Left hindlimb (tissue), 1 donor: ENCODE results near the gene BTBD9.

Experiments
- DNase-seq: peaks from one replicate; pipeline ENCODE4 v3.0.0-alpha.2; 2018

Gene BTBD9

GRCh38 chr6:38593409-38593808, 46.3 kb downstream of the BTBD9 start:
- DNase-seq = no peak

- DNase-seq = no peak
These were observed 48.3 kb downstream of the BTBD9 start for GRCh38 chr6:38591439-38591838.

GRCh38 chr6:38589367-38589720, 50.4 kb downstream of the BTBD9 start:
- no peak for DNase-seq

- DNase-seq = no peak
These were observed 50.9 kb downstream of the BTBD9 start for GRCh38 chr6:38588631-38589366.

- peak; percentile 26 for DNase-seq
These were observed 51.9 kb downstream of the BTBD9 start for GRCh38 chr6:38587766-38588362.

GRCh38 chr6:38586992-38587391, 52.7 kb downstream of the BTBD9 start:
- no peak for DNase-seq

- DNase-seq = no peak
These were observed 55.0 kb downstream of the BTBD9 start for GRCh38 chr6:38584731-38585130.

GRCh38 chr6:38583523-38583922, 56.2 kb downstream of the BTBD9 start:
- no peak for DNase-seq

- DNase-seq = no peak
These were observed 59.7 kb downstream of the BTBD9 start for GRCh38 chr6:38580030-38580429.

GRCh38 chr6:38579010-38579628, 60.6 kb downstream of the BTBD9 start:
- DNase-seq = no peak

- DNase-seq = no peak
These were observed 61.7 kb downstream of the BTBD9 start for GRCh38 chr6:38578075-38578474.

- no peak for DNase-seq
These were observed 62.2 kb downstream of the BTBD9 start for GRCh38 chr6:38577492-38577891.

- DNase-seq = no peak
These were observed 65.8 kb downstream of the BTBD9 start for GRCh38 chr6:38573801-38574395.

- no peak for DNase-seq
These were observed 67.4 kb downstream of the BTBD9 start for GRCh38 chr6:38572186-38572813.

GRCh38 chr6:38571721-38572120, 68.0 kb downstream of the BTBD9 start:
- DNase-seq = no peak

- no peak for DNase-seq
These were observed 69.0 kb downstream of the BTBD9 start for GRCh38 chr6:38570750-38571149.

GRCh38 chr6:38567436-38567835, 72.3 kb downstream of the BTBD9 start:
- peak; percentile 60 for DNase-seq

- DNase-seq = no peak
These were observed 73.3 kb downstream of the BTBD9 start for GRCh38 chr6:38566295-38567030.

GRCh38 chr6:38564301-38564700, 75.4 kb downstream of the BTBD9 start:
- DNase-seq = no peak

GRCh38 chr6:38555606-38556005, 84.1 kb downstream of the BTBD9 start:
- DNase-seq = no peak

GRCh38 chr6:38554700-38555413, 84.9 kb downstream of the BTBD9 start:
- no peak for DNase-seq

GRCh38 chr6:38554014-38554413, 85.7 kb downstream of the BTBD9 start:
- no peak for DNase-seq
